NCI-H187 (cell line): ENCODE results near the gene ACTL8.

Source experiments
- DNase-seq, 2 experiments: peaks; one replicate each; lab custom pipeline; 2025; lab: John Stamatoyannopoulos, UW

ACTL8 gene

GRCh38 chr1:17805869-17806684 lies 50.9 kb downstream of the ACTL8 start:
- DNase-seq = no peak

- DNase-seq = no peak
Observed at GRCh38 chr1:17808816-17809215, 53.7 kb downstream of the ACTL8 start.

GRCh38 chr1:17810668-17811067 lies 55.5 kb downstream of the ACTL8 start:
- DNase-seq = no peak

- DNase-seq = no peak
Observed at GRCh38 chr1:17816511-17816910, 61.4 kb downstream of the ACTL8 start.

GRCh38 chr1:17819129-17819802 lies 64.1 kb downstream of the ACTL8 start:
- no peak for DNase-seq

GRCh38 chr1:17820198-17820597 lies 65.1 kb downstream of the ACTL8 start:
- no peak for DNase-seq

- no peak for DNase-seq
Observed at GRCh38 chr1:17822741-17823426, 67.8 kb downstream of the ACTL8 start.

GRCh38 chr1:17825273-17826164 lies 70.4 kb downstream of the ACTL8 start:
- DNase-seq = no peak

- no peak for DNase-seq
Observed at GRCh38 chr1:17826165-17826488, 71.0 kb downstream of the ACTL8 start.

- DNase-seq = no peak
Observed at GRCh38 chr1:17828991-17829390, 73.9 kb downstream of the ACTL8 start.

- DNase-seq = no peak
Observed at GRCh38 chr1:17829579-17829978, 74.4 kb downstream of the ACTL8 start.

GRCh38 chr1:17831597-17831996 lies 76.5 kb downstream of the ACTL8 start:
- DNase-seq = no peak

GRCh38 chr1:17833661-17834501 lies 78.7 kb downstream of the ACTL8 start:
- no peak for DNase-seq

- DNase-seq = no peak
Observed at GRCh38 chr1:17834561-17835100, 79.5 kb downstream of the ACTL8 start.

- no peak for DNase-seq
Observed at GRCh38 chr1:17837233-17838030, 82.3 kb downstream of the ACTL8 start.

GRCh38 chr1:17839641-17840196 lies 84.6 kb downstream of the ACTL8 start:
- DNase-seq = no peak

GRCh38 chr1:17841944-17842343 lies 86.8 kb downstream of the ACTL8 start:
- no peak for DNase-seq

GRCh38 chr1:17842686-17843085 lies 87.6 kb downstream of the ACTL8 start:
- no peak for DNase-seq

GRCh38 chr1:17844185-17844826 lies 89.2 kb downstream of the ACTL8 start:
- no peak for DNase-seq
